Measurements from ENCODE around the gene PSMG3. TPM values are rescaled to one million over a fixed set of nuclear protein-coding genes. Genes with fewer than 3 reads are reported as not detected.

Gene PSMG3
- total RNA-seq, 2 experiments from 2014 or later = 13.3 to 13.8 TPM

DNA sequence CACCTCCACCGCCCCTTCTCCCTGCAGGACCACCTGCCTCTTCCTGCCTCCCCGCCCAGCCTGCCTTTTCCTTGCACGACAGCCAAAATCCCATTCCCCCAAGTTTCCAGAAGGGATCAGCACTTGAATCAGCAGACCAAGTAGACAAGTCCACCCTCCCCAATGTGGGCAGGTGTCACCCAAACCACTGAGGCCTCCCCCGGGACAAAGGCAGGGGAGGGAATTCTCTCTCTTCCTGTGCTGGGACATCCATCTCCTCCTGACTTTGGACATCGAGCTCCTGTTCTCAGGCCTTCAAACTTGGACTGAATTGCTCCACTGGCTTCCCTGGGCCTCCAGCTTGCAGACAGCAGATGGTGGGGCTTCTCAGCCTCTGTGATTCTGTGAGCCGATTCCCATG is 21.6 kb upstream of the PSMG3 start:
- Mint-ChIP-seq H3K36me3 (ENCODE audit: low read depth) (no peaks in the 10 kb centered on the region), H3K27me3 (peaks cover 41% of the 10 kb centered on the region), H3K4me1 (ENCODE audit: low read depth) (peaks cover 19% of the 10 kb centered on the region), H3K27ac (no peak overlapping the region), H3K9me3 (no peaks in the 10 kb centered on the region), H3K4me3 (no peak overlapping the region)
- TF ChIP-seq CTCF (IDR thresholded peaks at IDR 0.05) = no peak
- H3K4me1 ChIP-seq (ENCODE audit: insufficient read depth, low read length) = peaks cover 24% of the 10 kb centered on the region
- no peak overlapping the region for H3K27ac ChIP-seq (ENCODE audit: low read depth in 1 of 2, low read length in 2 of 2)
- ATAC-seq (ENCODE audit: poor library complexity) (no peak), DNase-seq (no peak)
- H3K9me3 ChIP-seq (ENCODE audit: control insufficient read depth in 1 of 2, insufficient read depth in 1 of 2, low read length in 2 of 2) = peaks cover 0 to 31% of the 10 kb centered on the region in 2 experiments
- intact Hi-C loops (cut with DNase I, micrococcal nuclease) = no loop called here
- POLR2A ChIA-PET = no interaction called here
- CTCF ChIA-PET = no interaction called here
- H3K27me3 ChIP-seq (ENCODE audit: control insufficient read depth in 1 of 2, insufficient read depth in 2 of 2, low read length in 2 of 2) = peaks cover 19 to 32% of the 10 kb centered on the region in 2 experiments
- H3K4me3 ChIP-seq (ENCODE audit: low read length) = no peak overlapping the region
- H3K36me3 ChIP-seq (ENCODE audit: insufficient read depth, low read length) = no peaks in the 10 kb centered on the region

- Histone ChIP-seq H3K36me3 (ENCODE audit: insufficient read depth, low read length) (no peaks in the 10 kb centered on the region), H3K27me3 (ENCODE audit: control insufficient read depth in 1 of 2, insufficient read depth in 2 of 2, low read length in 2 of 2) (peaks cover 19 to 32% of the 10 kb centered on the region in 2 experiments), H3K27ac (ENCODE audit: low read depth in 1 of 2, low read length in 2 of 2) (no peak overlapping the region), H3K9me3 (ENCODE audit: control insufficient read depth in 1 of 2, insufficient read depth in 1 of 2, low read length in 2 of 2) (peaks cover 0 to 31% of the 10 kb centered on the region in 2 experiments), H3K4me1 (ENCODE audit: insufficient read depth, low read length) (peaks cover 24% of the 10 kb centered on the region), H3K4me3 (ENCODE audit: low read length) (no peak overlapping the region)
- ATAC-seq (ENCODE audit: poor library complexity) = no peak
- intact Hi-C loops (cut with DNase I, micrococcal nuclease) = no loop called here
- Mint-ChIP-seq H3K4me1 (ENCODE audit: low read depth) (peaks cover 19% of the 10 kb centered on the region), H3K27me3 (peaks cover 41% of the 10 kb centered on the region), H3K36me3 (ENCODE audit: low read depth) (no peaks in the 10 kb centered on the region), H3K4me3 (no peak overlapping the region), H3K27ac (no peak overlapping the region), H3K9me3 (no peaks in the 10 kb centered on the region)
- DNase-seq = no peak
- ChIA-PET POLR2A (no interaction called here), CTCF (no interaction called here)
- no peak for TF ChIP-seq CTCF (IDR thresholded peaks at IDR 0.05)
These were observed 21.1 kb upstream of the PSMG3 start for GRCh38 chr7:1590887-1591286.

- Mint-ChIP-seq H3K27me3 (peaks cover 40% of the 10 kb centered on the region), H3K36me3 (ENCODE audit: low read depth) (no peaks in the 10 kb centered on the region), H3K4me3 (no peak overlapping the region), H3K4me1 (ENCODE audit: low read depth) (peaks cover 19% of the 10 kb centered on the region), H3K27ac (no peak overlapping the region), H3K9me3 (no peaks in the 10 kb centered on the region)
- DNase-seq = no peak
- H3K9me3 ChIP-seq (ENCODE audit: control insufficient read depth in 1 of 2, insufficient read depth in 1 of 2, low read length in 2 of 2) = peaks cover 0 to 31% of the 10 kb centered on the region in 2 experiments
- H3K27me3 ChIP-seq (ENCODE audit: control insufficient read depth in 1 of 2, insufficient read depth in 2 of 2, low read length in 2 of 2) = peaks cover 19 to 32% of the 10 kb centered on the region in 2 experiments
- peaks cover 24% of the 10 kb centered on the region for H3K4me1 ChIP-seq (ENCODE audit: insufficient read depth, low read length)
- CTCF ChIA-PET = no interaction called here
- H3K4me3 ChIP-seq (ENCODE audit: low read length) = no peak overlapping the region
- no peaks in the 10 kb centered on the region for H3K36me3 ChIP-seq (ENCODE audit: insufficient read depth, low read length)
- intact Hi-C loops (cut with DNase I, micrococcal nuclease) = no loop called here
- POLR2A ChIA-PET = no interaction called here
- no peak overlapping the region for H3K27ac ChIP-seq (ENCODE audit: low read depth in 1 of 2, low read length in 2 of 2)
- no peak for ATAC-seq (ENCODE audit: poor library complexity)
- no peak for TF ChIP-seq CTCF (IDR thresholded peaks at IDR 0.05)
These were observed 20.6 kb upstream of the PSMG3 start for GRCh38 chr7:1590476-1590875.
